KBM-7 (cell line): ENCODE results near the gene PLA2G4A.
A peak's percentile ranks its signal among the peaks of the same experiment; 100 is the strongest.

ENCODE experiments used
- DNase-seq: peaks from one replicate; pipeline ENCODE4 v3.0.0-alpha.2; 2015
- in situ Hi-C: fragments of 300-500 bp; cut with MboI; formaldehyde crosslinking; loops from 2 replicates; pipeline ENCODE4 v1.14.3; 2020; ENCODE audit warnings: low sequenced_read_pairs, low pct_unique_long_range_greater_than_20kb, mixed read lengths

Gene PLA2G4A

DNA sequence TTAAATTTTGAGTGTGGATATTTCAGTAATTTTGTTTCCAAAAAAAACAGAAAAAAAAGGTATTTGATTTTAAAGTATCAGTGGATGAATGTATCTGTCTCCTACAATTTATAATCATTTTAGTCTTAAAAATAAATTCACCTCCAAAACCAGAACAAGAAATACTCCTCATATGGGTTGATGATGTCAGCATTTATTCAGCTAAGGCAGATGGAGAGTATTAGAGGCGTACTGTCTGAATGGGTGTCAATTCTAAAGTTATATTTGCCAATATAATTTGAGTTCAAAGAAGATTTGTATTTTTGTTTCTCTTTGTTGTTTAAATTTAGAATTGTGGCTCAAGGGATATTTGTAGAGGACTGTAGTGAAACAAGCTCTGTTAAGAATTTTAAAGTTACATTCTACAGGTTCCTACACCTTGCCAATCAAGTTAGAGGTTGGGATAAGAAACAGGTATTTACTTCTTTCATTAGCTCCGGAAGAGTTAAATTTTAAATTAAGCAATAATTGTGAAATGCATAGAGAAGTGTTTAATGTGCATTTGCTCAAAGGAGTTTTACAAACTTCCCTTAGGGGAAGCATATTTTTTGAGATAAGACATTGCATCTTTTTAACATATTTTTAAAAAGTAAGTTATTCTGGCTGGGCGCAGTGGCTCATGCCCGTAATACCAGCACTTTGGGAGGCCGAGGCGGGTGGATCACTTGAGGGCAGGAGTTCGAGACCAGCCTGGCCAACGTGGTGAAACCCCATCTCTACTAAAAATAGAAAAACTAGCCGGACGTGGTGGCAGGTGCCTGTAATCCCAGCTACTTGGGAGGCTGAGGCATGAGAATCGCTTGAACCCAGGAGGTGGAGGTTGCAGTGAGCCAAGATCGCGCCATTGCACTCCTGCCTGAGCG lies 1.2 kb downstream of the PLA2G4A start:
- peak; percentile 17 for DNase-seq
- in situ Hi-C loops: no loop called here

DNA sequence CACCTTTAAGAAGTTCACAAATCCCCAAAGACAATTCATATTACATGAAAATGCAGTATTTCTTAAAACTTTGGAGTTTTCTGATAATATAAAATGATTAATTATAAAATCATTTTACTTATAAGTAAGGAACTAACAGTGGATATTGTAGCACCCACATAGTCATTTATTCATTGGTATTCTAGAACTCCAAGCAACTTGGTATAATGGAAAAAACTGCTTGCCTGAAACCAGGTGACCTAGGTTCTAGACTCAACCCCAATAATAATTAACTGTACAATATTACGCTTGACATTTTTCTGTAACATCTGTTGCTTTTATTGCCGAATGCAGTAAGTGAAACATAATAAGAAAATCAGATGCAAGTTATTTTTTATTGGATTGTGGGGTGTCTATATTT lies 2.4 kb downstream of the PLA2G4A start:
- no peak for DNase-seq

DNA sequence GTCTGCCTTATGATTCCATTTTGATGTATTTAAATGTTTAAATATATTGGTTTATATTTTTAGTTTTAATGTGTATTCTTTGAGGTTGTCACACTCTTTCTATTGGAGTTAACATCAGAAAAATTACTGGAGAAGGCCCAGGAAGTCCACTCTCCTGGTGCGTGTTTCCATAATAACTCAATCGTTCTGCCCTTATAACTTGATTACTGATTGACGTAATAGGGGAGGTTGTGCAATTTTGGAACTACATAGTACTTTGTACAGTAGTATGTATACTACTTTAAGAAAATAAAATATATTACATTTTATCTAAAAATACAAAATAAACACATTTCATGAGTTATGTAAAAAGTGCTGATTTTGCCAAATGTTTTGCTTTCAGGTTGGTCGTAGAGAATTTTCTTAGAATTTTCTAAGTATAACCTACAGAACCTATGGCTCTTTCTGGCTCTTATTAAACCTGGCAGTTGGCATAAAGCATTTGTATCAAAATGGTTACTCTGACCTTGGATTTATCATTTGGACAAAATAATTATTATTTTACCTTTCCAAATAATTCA lies 5.7 kb downstream of the PLA2G4A start:
- no peak for DNase-seq
- in situ Hi-C loops: no loop called here

More for the DNA sequence above, 2.4 kb downstream of the PLA2G4A start:
- in situ Hi-C loops: no loop called here

- no peak for DNase-seq
- in situ Hi-C loops: no loop called here
These were observed 6.7 kb downstream of the PLA2G4A start for GRCh38 chr1:186835448-186835847.

GRCh38 chr1:186837806-186838205 lies 9.1 kb downstream of the PLA2G4A start:
- peak; percentile 7 for DNase-seq
- in situ Hi-C loops: no loop called here

DNA sequence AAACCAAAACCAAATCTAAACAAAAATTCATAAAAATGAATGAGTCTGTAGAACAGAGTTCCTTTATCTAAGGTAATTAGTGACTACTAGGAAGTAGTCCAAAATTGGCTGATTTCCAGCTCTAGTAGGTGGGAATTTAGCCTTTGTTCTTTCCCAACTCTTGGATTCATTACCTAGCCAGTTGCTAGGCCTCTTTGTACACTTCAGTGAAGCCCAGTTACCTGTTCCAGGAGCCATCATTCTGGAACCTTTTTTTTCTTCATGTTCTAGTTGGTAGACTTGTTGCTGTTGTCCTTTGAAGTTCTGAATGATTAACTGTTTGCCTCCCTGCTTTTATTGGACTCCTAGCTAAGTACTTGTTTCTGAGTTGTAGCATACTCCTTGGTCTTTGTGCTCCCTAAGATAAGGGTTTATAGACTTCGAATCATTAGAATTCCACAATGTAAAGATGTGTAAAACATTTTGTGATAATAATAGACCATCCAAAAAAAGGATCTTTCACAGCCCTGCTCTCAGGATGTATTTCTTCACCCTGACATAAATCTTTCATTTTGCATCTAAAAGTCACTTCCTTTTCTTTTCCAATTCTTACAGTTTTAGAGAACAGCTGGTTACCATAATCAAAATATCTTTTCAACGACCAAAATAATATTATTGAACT lies 9.8 kb downstream of the PLA2G4A start:
- in situ Hi-C loops: no loop called here
- peak; percentile 47 for DNase-seq

GRCh38 chr1:186839041-186839400 lies 10.3 kb downstream of the PLA2G4A start:
- in situ Hi-C loops: no loop called here
- peak; percentile 60 for DNase-seq

DNA sequence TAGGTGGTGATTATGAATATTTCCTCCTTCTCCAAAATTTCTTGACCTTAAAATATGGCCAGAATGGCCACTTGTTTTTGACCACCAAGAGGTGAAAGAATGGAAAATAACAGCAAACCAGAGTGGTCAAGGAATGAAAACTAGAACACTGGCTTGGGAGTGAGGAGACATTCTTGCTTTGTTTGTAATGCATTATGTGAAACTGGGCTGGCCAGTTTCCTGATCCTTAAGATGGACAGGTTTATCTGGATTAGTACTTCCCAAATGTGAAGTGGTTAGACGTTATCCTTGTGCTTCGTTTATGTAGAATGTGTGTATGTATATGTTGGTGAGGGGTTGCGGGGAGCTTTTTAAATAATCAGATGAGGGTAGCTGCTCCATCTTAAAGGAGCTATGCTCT lies 12.8 kb downstream of the PLA2G4A start:
- no peak for DNase-seq
- in situ Hi-C loops: no loop called here

GRCh38 chr1:186842547-186842946 lies 13.8 kb downstream of the PLA2G4A start:
- in situ Hi-C loops: no loop called here
- no peak for DNase-seq

DNA sequence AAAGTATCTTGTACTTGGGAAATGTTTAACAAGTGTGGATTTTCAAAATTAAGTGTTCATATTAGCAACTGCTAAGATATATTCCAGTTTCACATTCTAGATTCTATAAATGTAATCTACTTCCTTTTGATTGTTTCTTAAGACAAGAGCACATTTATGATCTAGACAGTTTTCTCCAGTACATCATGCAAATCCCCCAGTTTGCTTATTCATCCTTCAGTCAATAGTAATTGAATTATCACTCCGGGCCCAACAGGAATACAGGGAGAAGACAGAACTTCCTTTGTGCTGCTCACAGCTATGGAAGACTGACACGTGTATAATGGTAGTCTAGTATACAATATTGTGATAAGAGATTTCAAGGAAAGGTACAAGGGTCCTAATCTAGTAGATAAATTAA lies 14.5 kb downstream of the PLA2G4A start:
- in situ Hi-C loops: no loop called here
- DNase-seq: no peak

- in situ Hi-C loops: no loop called here
- no peak for DNase-seq
These were observed 15.2 kb downstream of the PLA2G4A start for GRCh38 chr1:186843931-186844330.

GRCh38 chr1:186845576-186846210 lies 16.9 kb downstream of the PLA2G4A start:
- in situ Hi-C loops: no loop called here
- DNase-seq: no peak

DNA sequence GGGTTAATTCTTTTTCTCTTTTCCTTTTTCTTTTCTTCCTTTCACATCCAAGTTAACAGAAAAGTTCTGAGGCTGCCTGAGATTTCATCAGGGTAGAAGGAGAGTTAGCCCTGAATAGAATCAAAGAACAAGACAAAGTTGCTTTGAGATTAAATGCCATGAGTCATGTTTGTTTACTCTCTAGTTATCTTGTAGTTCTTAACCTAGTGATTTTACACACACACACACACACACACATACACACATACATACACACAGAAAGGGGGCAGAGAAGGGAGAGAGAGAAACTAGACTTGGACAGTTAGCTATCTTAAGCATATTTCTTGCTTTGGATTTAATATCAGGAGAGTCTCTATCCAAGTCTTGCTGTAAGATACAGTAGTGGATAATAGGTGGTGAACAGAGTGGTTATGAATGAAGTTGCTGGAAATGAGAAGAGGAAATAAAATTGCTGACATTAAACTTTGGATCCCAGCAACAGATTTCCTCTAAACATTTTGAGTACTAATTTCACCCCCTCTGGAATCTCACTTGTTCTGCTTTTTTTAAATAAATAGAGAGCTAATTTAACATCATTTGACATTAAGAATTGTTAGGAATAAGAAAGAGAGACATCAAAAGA lies 19.9 kb downstream of the PLA2G4A start:
- no peak for DNase-seq
- in situ Hi-C loops: no loop called here

DNA sequence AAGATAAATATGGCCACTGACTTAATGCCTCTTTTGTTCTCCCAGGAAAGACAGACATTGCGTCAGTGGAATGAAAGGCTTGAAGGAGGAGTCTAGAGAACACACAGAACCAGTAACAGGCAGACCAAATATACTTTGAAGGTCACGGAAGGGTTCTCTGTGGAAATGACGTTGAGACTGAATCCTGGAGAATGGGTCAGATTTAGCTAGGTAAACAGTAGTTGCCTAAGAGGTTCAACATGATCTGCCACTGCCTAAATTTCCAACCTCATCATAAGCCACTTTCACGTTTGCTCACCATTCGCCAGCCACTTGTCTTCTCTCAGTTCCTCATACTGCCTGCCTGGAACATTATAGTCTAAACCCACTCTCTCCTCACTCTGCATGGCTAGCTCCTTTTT lies 20.5 kb downstream of the PLA2G4A start:
- in situ Hi-C loops: no loop called here
- no peak for DNase-seq

DNA sequence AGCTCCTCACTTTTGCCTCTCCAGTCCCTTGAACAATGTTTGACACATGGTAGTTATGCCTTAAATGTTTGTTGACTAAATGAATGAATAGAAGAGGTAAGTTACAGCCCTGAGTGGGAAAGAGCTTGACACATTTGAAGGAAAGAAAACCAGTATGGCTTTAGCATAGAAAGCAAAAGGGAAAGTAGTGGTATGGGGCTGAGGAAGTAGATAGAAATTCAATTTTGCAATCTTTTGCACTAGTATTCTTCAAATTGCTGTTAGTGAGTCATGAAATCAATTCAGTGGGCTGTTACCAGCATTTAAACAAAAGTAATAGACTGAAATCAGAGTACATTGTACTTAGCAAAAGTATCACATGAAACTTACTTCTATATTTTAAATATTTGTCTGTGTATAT lies 21.1 kb downstream of the PLA2G4A start:
- in situ Hi-C loops: no loop called here
- DNase-seq: no peak

DNA sequence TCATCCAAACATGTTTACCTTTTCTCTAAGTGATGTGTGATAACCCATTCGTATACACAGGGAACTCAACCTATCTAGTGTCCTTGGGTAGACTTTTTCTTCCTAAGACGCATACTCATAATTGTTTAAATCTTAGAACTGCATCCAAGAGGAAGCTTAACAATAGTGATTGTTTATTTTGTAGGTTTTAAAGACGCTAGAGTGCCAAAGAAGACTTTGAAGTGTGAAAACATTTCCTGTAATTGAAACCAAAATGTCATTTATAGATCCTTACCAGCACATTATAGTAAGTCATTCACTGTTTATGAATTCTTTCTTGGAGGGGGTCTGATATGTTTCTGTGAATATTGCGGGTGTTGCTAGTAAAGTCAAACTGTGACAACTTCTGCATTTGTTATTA lies 25.4 kb downstream of the PLA2G4A start:
- in situ Hi-C loops: no loop called here
- no peak for DNase-seq

DNA sequence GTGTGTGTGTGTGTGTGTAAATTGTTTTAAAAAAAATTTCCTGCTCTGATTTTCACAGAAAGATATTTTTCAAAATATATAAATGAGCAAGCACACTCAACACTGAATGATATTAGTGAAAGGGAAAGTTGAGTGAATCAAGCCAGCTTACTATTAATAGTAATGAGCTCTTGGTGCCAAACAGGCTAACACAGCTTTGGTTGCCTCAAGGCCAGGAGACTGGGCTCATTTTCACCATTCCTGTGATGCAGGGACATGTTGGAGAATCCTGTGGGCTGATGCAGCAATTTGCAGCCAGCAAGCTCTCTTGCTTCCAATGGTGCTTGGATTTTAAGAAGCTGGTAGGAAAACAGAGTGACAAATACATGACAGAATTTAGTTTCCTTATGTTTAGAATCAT lies 30.2 kb downstream of the PLA2G4A start:
- in situ Hi-C loops: no loop called here
- DNase-seq: no peak

- in situ Hi-C loops: no loop called here
- DNase-seq: no peak
These were observed 31.2 kb downstream of the PLA2G4A start for GRCh38 chr1:186859995-186860394.

DNA sequence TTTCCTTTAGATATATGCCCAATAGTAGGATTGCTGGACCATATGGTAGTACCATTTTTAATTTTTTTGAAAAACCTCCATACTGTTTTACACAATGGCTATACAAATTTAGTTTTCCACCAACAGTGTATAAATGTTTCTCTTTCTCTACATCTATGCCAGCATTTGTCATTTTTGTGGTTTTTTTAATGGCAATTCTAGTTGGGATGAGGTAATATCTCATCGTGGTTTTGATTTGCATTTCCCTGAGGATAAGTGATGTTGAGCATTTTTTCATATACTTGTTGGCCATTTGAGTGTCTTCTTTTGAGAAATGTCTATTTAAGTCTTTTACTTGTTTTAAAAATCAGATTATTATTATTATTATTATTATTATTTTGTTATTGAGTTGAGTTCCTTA lies 35.5 kb downstream of the PLA2G4A start:
- in situ Hi-C loops: no loop called here
- no peak for DNase-seq

- no peak for DNase-seq
- in situ Hi-C loops: no loop called here
These were observed 36.5 kb downstream of the PLA2G4A start for GRCh38 chr1:186865253-186865652.
